SU-DHL-6 (cell line): ENCODE measurements around the gene TANC1.

ENCODE experiments used
- H2AFZ ChIP-seq: fragments of 200-600 bp; sonication (generic); 2 replicates; pipeline ENCODE4 v1.6.1; 2014; ENCODE audit warnings: low read depth, mild to moderate bottlenecking, moderate library complexity, mixed read lengths, antibody characterized with exemption, low read length; ENCODE audit not compliant: severe bottlenecking
- H3F3A ChIP-seq: fragments of 200-600 bp; shearing (Covaris generic); 2 replicates; pipeline ENCODE4 v1.6.0; 2016; ENCODE audit warnings: antibody characterized with exemption, mild to moderate bottlenecking; ENCODE audit not compliant: insufficient read depth
- H3K27ac ChIP-seq: fragments of 200-600 bp; sonication (generic); 2 replicates; pipeline ENCODE4 v1.5.1; 2016; ENCODE audit warnings: low read depth, mild to moderate bottlenecking, low read length, moderate library complexity, mixed read lengths
- H3K27me3 ChIP-seq: fragments of 200-600 bp; sonication (generic), shearing (Covaris generic); 2 replicates; pipeline ENCODE4 v1.6.0; 2014; ENCODE audit warnings: mild to moderate bottlenecking, low read length
- H3K36me3 ChIP-seq: fragments of 200-600 bp; sonication (generic); 2 replicates; pipeline ENCODE4 v1.6.1; 2014; ENCODE audit warnings: mild to moderate bottlenecking, low read length, mixed read lengths
- H3K4me2 ChIP-seq: fragments of 300-600, 200-600 bp; shearing (Covaris generic), sonication (generic); 2 replicates; pipeline ENCODE4 v1.6.0; 2014; ENCODE audit warnings: low read length, low read depth, mild to moderate bottlenecking; ENCODE audit not compliant: poor library complexity, severe bottlenecking
- H3K4me3 ChIP-seq: fragments of 200-600 bp; sonication (generic); 2 replicates; pipeline ENCODE4 v1.5.1; 2014; ENCODE audit warnings: antibody characterized with exemption, low read length, mild to moderate bottlenecking, mixed read lengths; ENCODE audit not compliant: insufficient read depth, poor library complexity, severe bottlenecking
- H3K79me2 ChIP-seq: fragments of 200-600 bp; sonication (generic); 2 replicates; pipeline ENCODE4 v1.6.1; 2014; ENCODE audit warnings: mild to moderate bottlenecking, low read length, moderate library complexity; ENCODE audit not compliant: insufficient read depth
- H3K9ac ChIP-seq: fragments of 200-600 bp; sonication (generic); 2 replicates; pipeline ENCODE4 v1.7.0; 2014; ENCODE audit warnings: mild to moderate bottlenecking, low read length
- H3K9me2 ChIP-seq: fragments of 200-600 bp; sonication (generic); replicated peaks from 2 replicates; pipeline ENCODE4 v1.6.1; 2014; ENCODE audit warnings: low read length; ENCODE audit not compliant: insufficient read depth
- H3K9me3 ChIP-seq: fragments of 200-600 bp; sonication (generic); 2 replicates; pipeline ENCODE4 v1.6.1; 2014; ENCODE audit warnings: low read length, mixed read lengths; ENCODE audit not compliant: insufficient read depth
- H4K20me1 ChIP-seq: fragments of 200-600 bp; sonication (generic); 2 replicates; pipeline ENCODE4 v1.6.1; 2014; ENCODE audit warnings: low read depth, mild to moderate bottlenecking, antibody characterized with exemption, low read length, moderate library complexity, mixed read lengths
- CTCF ChIP-seq: fragments of 200-600 bp; sonication (generic); IDR thresholded peaks from one replicate; pipeline ENCODE4 v1.5.1; 2017; ENCODE audit warnings: antibody characterized with exemption, mild to moderate bottlenecking, low read length, moderate library complexity; ENCODE audit not compliant: insufficient read depth, poor library complexity, severe bottlenecking
- EZH2phosphoT487 ChIP-seq: fragments of 200-600 bp; sonication (generic), shearing (Covaris generic); conservative IDR thresholded peaks from 2 replicates; pipeline ENCODE4 v1.6.1; 2018; ENCODE audit warnings: mild to moderate bottlenecking, antibody characterized with exemption, low read length, moderate library complexity, mixed read lengths

Gene TANC1

DNA sequence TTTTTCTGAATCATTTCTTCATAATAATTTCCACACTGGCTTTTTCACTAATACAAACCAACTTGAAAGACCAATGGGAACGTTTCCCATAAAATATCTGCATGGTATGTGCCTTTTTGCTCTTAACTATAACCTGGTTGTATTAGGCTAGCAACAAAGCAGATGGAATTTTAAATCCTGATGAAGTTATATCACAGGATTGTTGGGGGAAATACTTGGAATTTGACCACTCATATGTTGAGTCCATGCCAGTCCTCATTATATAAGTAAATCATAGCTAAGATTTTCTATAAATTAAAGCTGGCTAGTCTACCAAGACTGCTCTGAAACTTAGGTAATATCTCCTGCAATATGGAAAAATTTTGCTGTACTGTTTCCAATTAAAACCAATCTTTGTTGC, 99.5 kb downstream of the TANC1 start:
- Histone ChIP-seq H3K79me2 (no peaks in the 10 kb centered on the region), H3K9ac (no peak overlapping the region), H3K9me2 (no peaks in the 10 kb centered on the region), H3K4me3 (no peak overlapping the region), H3K9me3 (no peaks in the 10 kb centered on the region), H3K4me2 (no peak overlapping the region), H4K20me1 (no peaks in the 10 kb centered on the region), H3K36me3 (no peaks in the 10 kb centered on the region), H3K27ac (no peak overlapping the region), H3F3A (no peaks in the 10 kb centered on the region), H3K27me3 (no peaks in the 10 kb centered on the region), H2AFZ (no peak overlapping the region)
- no peak for TF ChIP-seq CTCF
- TF ChIP-seq EZH2phosphoT487 = no peak

DNA sequence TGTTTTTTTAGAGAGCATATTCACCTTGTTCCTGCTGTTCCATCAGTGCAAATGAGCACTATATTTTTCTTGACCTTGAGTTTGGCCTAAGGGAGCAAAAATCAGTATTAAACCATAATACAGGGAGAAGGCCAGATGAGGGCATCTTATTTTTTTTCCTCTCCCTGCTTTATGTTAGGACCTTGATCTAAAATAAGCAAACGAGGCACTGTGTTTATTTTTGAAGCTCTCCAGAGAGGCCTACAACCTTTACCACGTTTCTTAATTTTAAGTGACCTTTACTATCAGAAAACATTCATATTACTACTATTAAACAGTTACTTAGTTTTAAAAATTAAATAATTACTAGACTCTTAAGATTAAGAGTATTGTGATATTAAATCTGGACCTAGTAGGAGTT, 100.8 kb downstream of the TANC1 start:
- Histone ChIP-seq H3F3A (no peaks in the 10 kb centered on the region), H3K4me3 (no peak overlapping the region), H3K79me2 (no peaks in the 10 kb centered on the region), H3K4me2 (no peak overlapping the region), H3K9ac (no peak overlapping the region), H3K27ac (no peak overlapping the region), H3K36me3 (no peaks in the 10 kb centered on the region), H4K20me1 (no peaks in the 10 kb centered on the region), H3K9me2 (no peaks in the 10 kb centered on the region), H2AFZ (no peak overlapping the region), H3K27me3 (no peaks in the 10 kb centered on the region), H3K9me3 (no peaks in the 10 kb centered on the region)
- no peak for TF ChIP-seq CTCF
- no peak for TF ChIP-seq EZH2phosphoT487

GRCh38 chr2:159070235-159070634, 101.8 kb downstream of the TANC1 start:
- Histone ChIP-seq H2AFZ (no peak overlapping the region), H4K20me1 (no peaks in the 10 kb centered on the region), H3K4me3 (no peak overlapping the region), H3K9me3 (no peaks in the 10 kb centered on the region), H3F3A (no peaks in the 10 kb centered on the region), H3K4me2 (no peak overlapping the region), H3K9me2 (no peaks in the 10 kb centered on the region), H3K27me3 (no peaks in the 10 kb centered on the region), H3K36me3 (no peaks in the 10 kb centered on the region), H3K9ac (no peak overlapping the region), H3K79me2 (no peaks in the 10 kb centered on the region), H3K27ac (no peak overlapping the region)
- TF ChIP-seq EZH2phosphoT487 (no peak), CTCF (no peak)
